ENCODE data around the gene RNF31.
"Not testable (repeated sequence)": the region's sequence is repeated elsewhere in the genome, so short reads cannot be mapped to it uniquely, and the experiment has no call there.

RNF31 gene

DNA sequence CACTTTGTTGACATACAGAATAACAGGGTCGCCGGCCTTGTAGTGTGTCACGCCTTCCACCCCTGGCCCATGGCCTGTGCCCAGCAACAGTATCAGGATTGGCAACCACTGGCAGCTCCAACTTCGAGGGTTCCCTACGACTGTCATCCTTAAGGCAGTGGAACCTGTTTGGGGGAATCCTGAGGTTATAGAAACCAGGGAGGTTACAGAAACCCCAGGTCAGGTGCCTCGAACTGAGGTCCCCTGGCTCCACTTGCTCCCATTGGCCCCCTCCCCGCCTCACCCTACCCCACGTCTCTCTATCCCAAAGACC, 47.5 kb downstream of the RNF31 start:
- Mint-ChIP-seq H3K4me3 (peak overlapping the region; percentile 98), H3K4me1 (peaks cover 64% of the 10 kb centered on the region), H3K27ac (peak overlapping the region; percentile 98), H3K9me3 (no peaks in the 10 kb centered on the region), H3K36me3 (peaks cover 49% of the 10 kb centered on the region), H3K27me3 (no peaks in the 10 kb centered on the region)
- CTCF ChIA-PET: interaction anchor here (1.0 to 2.7 kb wide), 3 partner anchors 20 to 139 kb away, joined by 5 to 8 read pairs (median 5); partner anchors contain the start of genes CIDEB and MDP1
- no peak for DNase-seq

DNA sequence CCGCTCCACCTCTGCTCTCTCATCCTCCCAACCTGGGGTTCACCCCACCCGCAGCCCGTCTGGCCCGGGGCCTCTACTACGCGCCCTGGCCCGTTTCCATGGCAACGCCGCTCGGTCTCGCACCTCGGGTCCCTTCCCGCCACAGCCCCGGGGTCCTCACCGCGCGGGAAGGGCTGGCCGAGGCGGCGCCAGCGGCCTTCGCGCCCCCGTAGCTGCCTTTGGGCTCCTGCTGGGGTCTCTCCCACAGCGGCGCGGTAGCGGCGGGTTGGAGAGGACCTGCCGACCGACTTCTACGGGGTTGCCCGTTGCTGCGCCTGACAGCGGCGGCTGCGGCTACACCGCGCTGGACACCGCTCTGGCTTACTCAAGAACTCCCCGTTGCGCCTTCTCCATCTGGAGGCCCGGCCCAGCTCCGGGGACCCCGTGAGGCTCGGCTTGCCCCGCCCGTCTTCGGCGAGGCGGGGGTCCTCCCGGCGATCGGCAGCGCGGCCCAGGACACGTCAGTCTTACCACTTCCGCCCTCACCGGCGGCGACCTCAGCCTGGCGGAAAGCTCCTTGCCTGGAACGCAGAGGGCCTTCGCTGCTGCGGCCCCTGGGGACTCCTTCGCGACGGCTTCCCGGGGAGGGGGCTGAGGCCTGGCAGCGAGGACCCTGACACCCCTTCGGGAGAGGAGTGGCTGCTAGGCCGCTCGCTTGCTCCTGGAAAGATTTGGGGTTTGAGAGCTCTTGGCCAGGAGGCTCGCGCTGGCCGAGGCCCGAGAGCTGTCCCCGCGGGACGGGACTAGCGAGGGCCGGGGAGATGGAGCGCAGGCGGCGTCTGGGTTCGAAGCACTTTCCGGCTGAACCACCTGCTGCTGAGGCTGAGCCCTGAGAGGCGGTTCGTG, 48.1 kb downstream of the RNF31 start, which contains the start of gene TM9SF1:
TSS of gene TM9SF1 (minus strand) at position 256 of the 885 bp plus-strand sequence. CDS start 422 bp downstream, outside the sequence.
- CTCF ChIA-PET: interaction anchor here (1.0 to 2.7 kb wide), 7 partner anchors 20 to 236 kb away, joined by 3 to 8 read pairs (median 5); partner anchors contain the start of genes CIDEB, IRF9, LTB4R2 and MDP1
- H3K36me3 Mint-ChIP-seq: peaks cover 52% of the 10 kb centered on the region
- peaks cover 58% of the 10 kb centered on the region for H3K4me1 Mint-ChIP-seq
- H3K27ac Mint-ChIP-seq: peak within 1 kb of the TSS; percentile 98
- H3K4me3 Mint-ChIP-seq: peak within 1 kb of the TSS; percentile 98
- H3K27me3 Mint-ChIP-seq: no peaks in the 10 kb centered on the region
- peak; percentile 94 for DNase-seq
- H3K9me3 Mint-ChIP-seq: no peaks in the 10 kb centered on the region

DNA sequence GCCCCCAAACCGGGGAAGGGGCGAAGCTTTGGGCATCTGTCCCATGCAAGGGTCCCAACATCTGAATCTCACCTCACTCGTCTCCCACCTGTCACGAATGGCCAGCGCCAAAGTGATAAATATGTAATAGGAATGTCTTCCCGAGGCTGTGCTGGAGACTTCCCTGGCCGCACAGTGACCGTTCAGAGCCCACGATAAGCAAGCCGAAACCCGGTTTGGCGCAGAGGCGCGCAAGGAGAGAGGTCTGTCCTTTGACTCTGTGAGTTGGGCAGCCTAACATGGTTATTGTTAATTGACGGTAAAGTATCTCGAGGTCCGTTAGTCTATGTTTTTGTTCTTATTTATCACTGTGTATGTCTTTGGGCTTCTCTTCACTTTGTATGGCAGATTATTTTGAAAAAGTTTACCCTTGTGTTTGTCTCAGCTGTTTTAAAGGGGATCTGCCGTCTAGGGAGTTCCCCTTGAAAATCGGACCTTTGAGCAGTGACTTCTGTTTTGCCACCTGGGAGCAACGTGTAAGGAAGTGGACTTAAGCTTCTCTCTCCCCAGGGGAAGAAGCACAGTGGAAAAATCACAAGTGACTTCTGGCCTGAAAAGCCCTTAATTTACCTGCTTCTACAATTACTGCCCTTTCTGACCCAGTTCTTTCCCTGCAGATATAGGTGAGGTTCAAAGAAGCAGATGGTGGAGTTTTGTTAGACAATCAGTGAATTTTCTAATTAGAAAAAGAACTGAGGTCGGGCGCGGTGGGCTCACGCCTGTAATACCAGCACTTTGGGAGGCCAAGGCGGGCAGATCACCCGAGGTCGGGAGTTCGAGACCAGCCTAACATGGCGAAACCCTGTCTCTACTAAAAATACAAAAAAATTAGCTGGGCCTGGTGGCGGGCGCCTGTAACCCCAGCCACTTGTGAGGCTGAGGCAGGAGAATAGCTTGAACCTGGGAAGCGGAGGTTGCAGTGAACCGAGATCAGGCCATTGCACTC, 49.1 kb downstream of the RNF31 start:
- H3K9me3 Mint-ChIP-seq: peaks cover 1% of the 10 kb centered on the region
- H3K36me3 Mint-ChIP-seq: peaks cover 55% of the 10 kb centered on the region
- no peaks in the 10 kb centered on the region for H3K27me3 Mint-ChIP-seq
- CTCF ChIA-PET: interaction anchor here (0.9 to 2.7 kb wide), 6 partner anchors 17 to 235 kb away, joined by 3 to 8 read pairs (median 4); partner anchors contain the start of genes CHMP4A, IRF9, LTB4R2 and MDP1
- peaks cover 55% of the 10 kb centered on the region for H3K4me1 Mint-ChIP-seq
- no peak for DNase-seq
- H3K27ac Mint-ChIP-seq: peak overlapping the region; percentile 98
- H3K4me3 Mint-ChIP-seq: peak overlapping the region; percentile 98

DNA sequence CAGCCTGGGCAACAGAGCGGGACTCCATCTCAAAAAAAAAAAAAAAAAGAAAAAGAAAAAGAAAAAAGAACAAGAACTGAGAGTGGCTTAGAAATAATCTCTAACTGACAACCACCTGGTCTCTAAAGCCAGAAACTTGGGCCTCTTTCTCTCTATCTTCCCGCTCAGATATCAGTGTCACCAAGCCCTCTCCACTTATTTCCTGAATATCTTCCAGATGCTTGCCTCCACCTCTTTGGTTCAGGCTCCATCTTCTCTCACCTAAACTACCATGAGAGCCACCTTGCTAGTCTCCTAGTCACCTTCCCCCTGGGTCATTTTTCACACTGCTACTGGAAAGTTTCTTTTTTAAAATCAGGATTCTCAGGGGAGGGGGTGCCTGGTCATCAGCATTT, 49.8 kb downstream of the RNF31 start:
- Mint-ChIP-seq H3K27me3 (no peaks in the 10 kb centered on the region), H3K9me3 (peaks cover 6% of the 10 kb centered on the region), H3K27ac (no peak overlapping the region), H3K36me3 (peaks cover 54% of the 10 kb centered on the region), H3K4me3 (peak overlapping the region; percentile 98), H3K4me1 (peaks cover 51% of the 10 kb centered on the region)
- CTCF ChIA-PET: interaction anchor here (1.4 to 2.7 kb wide), 2 partner anchors 18 to 113 kb away, joined by 3 to 8 read pairs; partner anchors contain the start of genes LTB4R2 and MDP1
- no peak for DNase-seq

DNA sequence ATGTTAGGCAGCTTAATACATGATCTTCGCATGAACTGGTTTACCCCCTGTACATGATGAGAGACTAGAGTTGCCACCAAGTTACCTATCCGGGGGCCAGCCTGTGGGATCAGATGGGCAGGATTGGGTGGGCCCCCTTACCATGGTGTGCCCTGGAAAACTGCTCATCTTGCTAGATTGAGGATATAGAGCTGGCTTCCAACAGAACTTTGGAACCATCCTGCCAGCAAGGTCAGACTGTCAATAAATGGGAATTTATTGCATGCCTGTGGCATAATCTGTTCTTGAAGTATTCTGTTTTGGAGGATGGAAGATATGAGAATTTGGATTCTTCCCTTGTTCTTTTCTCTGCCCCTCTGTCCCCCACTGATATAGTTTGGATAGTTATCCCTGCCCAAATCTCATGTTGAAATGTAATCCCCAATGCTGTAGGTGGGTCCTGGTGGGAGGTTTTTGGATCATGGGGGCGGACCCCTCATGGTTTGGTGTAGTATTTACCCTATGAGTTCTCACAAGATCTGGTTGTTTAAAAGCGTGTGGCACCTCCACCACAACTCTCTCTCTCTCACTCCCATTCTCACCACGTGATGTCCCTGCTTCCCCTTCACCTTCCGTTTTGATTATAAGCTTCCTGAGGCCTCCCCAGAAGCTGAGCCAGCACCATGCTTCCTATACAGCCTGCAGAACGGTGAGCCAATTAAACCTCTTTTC, 51.7 kb downstream of the RNF31 start:
- DNase-seq: no peak
- Mint-ChIP-seq H3K27me3 (no peaks in the 10 kb centered on the region), H3K4me3 (no peak overlapping the region), H3K27ac (no peak overlapping the region), H3K36me3 (peaks cover 58% of the 10 kb centered on the region), H3K9me3 (peaks cover 17% of the 10 kb centered on the region), H3K4me1 (peaks cover 38% of the 10 kb centered on the region)
- CTCF ChIA-PET: interaction anchor here (0.6 kb wide), 2 partner anchors 17 to 41 kb away, joined by 3 to 5 read pairs; partner anchors contain the start of gene MDP1

DNA sequence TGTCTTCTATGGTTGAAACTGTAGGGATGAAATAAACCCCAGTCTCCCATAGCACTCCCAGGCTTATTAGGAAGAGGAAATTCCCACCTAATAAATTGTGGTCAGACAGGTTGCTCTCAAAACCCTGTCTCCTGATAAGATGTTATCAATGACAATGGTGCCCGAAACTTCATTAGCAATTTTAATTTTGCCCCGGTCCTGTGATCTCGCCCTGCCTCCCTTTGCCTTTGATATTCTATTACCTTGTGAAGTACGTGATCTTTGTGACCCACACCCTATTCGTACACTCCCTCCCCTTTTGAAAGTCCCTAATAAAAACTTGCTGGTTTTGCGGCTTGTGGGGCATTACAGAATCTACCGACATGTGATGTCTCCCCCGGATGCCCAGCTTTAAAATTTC, 55.2 kb downstream of the RNF31 start:
- CTCF ChIA-PET: interaction anchor here (1.2 to 1.3 kb wide), 2 partner anchors 94 to 106 kb away, joined by 4 read pairs; partner anchors contain the start of gene CIDEB
- peaks cover 79% of the 10 kb centered on the region for H3K36me3 Mint-ChIP-seq

DNA sequence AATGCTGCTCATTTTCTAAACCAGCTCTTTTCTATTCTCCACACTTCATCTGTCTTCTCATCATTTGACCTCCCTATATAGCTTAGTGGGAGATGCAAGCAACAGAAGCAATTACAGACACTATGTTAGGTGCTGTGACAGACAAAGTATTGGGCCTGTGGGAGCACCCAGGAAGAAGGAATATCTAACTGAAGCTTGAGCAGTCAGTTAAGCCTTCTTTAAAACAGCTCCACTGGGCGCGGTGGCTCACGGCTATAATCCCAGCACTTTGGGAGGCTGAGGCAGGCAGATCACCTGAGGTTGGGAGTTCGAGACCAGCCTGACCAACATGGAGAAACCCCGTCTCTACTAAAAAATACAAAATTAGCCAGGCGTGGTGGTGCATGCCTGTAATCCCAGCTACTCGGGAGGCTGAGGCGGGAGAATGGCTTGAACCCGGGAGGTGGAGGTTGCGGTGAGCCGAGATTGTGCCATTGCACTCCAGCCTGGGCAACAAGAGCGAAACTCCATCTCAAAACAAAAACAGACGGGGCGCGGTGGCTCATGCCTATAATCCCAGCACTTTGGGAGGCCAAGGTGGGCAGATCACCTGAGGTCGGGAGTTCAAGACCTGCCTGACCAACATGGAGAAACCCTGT, 56.1 kb downstream of the RNF31 start:
- not testable (repeated sequence) for DNase-seq, H3K4me3 Mint-ChIP-seq, H3K27me3 Mint-ChIP-seq, H3K27ac Mint-ChIP-seq
- Mint-ChIP-seq H3K4me1 (peaks cover 27% of the 10 kb centered on the region), H3K9me3 (peaks cover 17% of the 10 kb centered on the region), H3K36me3 (peaks cover 85% of the 10 kb centered on the region)
- CTCF ChIA-PET: interaction anchor here (1.2 to 1.3 kb wide), 2 partner anchors 94 to 105 kb away, joined by 4 read pairs; partner anchors contain the start of gene CIDEB

More for the DNA sequence above, 55.2 kb downstream of the RNF31 start:
- Mint-ChIP-seq H3K9me3 (peaks cover 17% of the 10 kb centered on the region), H3K4me1 (peaks cover 24% of the 10 kb centered on the region)
- not testable (repeated sequence) for H3K27me3 Mint-ChIP-seq, H3K27ac Mint-ChIP-seq, H3K4me3 Mint-ChIP-seq, DNase-seq

DNA sequence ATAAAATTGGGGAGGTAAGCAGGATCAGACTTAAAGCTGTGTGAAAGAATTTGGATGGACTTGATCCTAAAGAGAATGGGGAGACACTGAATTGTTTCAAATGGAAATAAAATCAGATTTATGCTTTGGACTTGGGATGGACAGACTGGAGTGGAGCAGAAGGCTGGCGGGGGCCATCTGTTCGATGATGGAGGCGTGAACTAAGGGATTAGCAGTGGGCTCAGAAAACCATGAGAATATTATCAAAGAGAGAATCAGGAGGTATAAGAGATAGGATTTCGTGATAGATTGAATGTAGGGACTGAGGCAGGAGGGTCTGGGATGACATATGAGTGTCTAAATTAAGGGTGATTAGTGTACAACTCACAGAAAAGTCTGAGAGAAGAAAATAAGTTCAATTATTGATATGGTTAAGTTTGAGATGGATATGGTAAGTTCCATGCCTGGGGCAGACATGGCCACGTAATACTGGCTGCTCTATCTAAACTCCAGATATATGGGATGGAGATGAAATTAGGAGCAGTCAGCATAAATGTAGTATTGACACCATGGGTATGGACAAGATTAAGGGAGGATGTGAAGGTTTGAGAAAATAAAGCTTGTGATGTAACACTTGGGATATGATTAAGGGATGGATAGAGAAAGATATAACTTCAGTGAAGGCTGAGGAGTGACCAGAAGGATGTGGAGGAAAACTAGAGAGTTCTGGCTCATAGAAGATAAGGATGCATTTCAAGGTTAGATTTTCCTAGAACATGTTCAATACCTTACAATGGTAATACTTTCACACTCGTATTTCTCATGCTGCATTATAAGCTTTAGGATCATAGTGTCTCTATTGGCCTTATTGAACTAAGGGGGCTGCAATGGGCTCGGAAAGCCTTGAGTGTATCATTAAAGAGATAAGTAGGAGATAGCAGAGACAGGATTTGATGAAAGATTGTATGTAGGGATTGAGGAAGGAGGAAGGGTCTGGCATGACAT, 57.2 kb downstream of the RNF31 start:
- DNase-seq: no peak
- H3K27ac Mint-ChIP-seq: no peak overlapping the region
- CTCF ChIA-PET: no interaction called here
- H3K27me3 Mint-ChIP-seq: no peaks in the 10 kb centered on the region
- H3K4me1 Mint-ChIP-seq: peaks cover 18% of the 10 kb centered on the region
- H3K4me3 Mint-ChIP-seq: no peak overlapping the region
- H3K9me3 Mint-ChIP-seq: peaks cover 17% of the 10 kb centered on the region
- peaks cover 82% of the 10 kb centered on the region for H3K36me3 Mint-ChIP-seq

DNA sequence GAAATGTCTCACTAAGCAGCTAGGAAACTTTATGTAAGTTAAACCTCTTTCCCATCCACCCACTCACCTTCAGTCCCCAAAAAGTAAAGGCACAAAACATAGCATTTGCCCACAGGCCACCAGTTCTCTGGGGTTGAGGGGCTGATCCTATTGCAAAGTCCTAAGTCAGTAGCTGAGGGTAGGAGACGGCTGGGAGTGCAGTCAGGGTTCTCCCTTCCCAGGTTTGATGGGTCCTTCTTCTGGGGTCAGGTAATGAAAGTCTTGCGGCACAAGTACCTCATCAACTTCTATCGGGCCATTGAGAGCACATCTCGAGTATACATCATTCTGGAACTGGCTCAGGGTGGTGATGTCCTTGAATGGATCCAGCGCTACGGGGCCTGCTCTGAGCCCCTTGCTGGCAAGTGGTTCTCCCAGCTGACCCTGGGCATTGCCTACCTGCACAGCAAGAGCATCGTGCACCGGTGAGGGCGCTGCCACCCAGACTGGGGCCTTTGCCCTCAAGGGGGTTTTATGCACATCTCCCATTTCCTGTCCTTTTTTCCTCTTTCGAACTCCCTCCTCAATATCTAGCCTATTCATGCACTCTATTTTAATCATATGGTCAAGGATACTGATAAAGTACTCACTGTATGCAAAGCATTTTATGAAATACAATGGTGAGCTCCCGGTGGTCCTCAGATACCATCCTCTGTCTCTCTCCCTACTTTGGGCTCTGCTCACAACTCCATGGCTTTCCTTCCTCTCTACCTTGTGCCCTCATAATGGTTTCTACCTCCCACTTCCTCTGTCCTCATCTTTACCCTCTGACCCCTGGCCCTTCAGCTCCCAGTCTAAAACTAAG, 59.2 kb downstream of the RNF31 start:
- Mint-ChIP-seq H3K27ac (no peak overlapping the region), H3K9me3 (peaks cover 15% of the 10 kb centered on the region), H3K27me3 (no peaks in the 10 kb centered on the region), H3K4me3 (no peak overlapping the region), H3K36me3 (peaks cover 85% of the 10 kb centered on the region), H3K4me1 (peaks cover 28% of the 10 kb centered on the region)
- no peak for DNase-seq
- CTCF ChIA-PET: interaction anchor here (1.1 to 1.2 kb wide), 2 partner anchors 9 to 101 kb away, joined by 3 read pairs; partner anchors contain the start of genes CIDEB and MDP1

DNA sequence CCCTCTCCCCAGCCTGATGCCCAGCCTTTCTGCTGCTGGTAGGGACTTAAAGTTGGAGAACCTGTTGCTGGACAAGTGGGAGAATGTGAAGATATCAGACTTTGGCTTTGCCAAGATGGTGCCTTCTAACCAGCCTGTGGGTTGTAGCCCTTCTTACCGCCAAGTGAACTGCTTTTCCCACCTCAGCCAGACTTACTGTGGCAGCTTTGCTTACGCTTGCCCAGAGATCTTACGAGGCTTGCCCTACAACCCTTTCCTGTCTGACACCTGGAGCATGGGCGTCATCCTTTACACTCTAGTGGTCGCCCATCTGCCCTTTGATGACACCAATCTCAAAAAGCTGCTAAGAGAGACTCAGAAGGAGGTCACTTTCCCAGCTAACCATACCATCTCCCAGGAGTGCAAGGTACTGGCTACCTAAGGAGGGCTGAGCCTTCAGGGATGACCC, 59.8 kb downstream of the RNF31 start:
- no peak overlapping the region for H3K4me3 Mint-ChIP-seq
- no peaks in the 10 kb centered on the region for H3K27me3 Mint-ChIP-seq
- peaks cover 10% of the 10 kb centered on the region for H3K9me3 Mint-ChIP-seq
- CTCF ChIA-PET: interaction anchor here (1.1 to 1.3 kb wide), 3 partner anchors 8 to 101 kb away, joined by 3 read pairs; partner anchors contain the start of genes CIDEB and MDP1
- H3K27ac Mint-ChIP-seq: peak overlapping the region; percentile 58
- H3K4me1 Mint-ChIP-seq: peaks cover 34% of the 10 kb centered on the region
- H3K36me3 Mint-ChIP-seq: peaks cover 83% of the 10 kb centered on the region
- DNase-seq: no peak

DNA sequence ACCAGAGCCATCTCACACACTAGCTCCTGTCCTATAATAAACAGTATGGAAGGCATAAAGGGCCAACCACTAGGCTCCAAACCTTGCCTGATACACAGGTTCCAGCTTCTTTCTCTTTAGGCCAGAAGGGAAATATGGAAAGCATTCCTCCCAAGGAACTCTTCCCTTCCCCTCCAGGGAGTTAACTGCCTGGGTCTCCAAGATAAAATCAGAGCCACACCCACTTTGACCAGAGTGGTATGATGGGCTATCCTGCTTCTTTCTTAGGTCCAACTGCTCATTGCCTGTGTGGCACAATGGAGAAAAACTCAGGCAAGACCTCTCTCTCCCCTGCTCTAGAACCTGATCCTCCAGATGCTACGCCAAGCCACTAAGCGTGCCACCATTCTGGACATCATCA, 60.3 kb downstream of the RNF31 start:
- peaks cover 6% of the 10 kb centered on the region for H3K9me3 Mint-ChIP-seq
- CTCF ChIA-PET: interaction anchor here (1.1 to 1.3 kb wide), 2 partner anchors 12 to 100 kb away, joined by 3 read pairs; partner anchors contain the start of gene CIDEB
- H3K4me1 Mint-ChIP-seq: peaks cover 38% of the 10 kb centered on the region
- no peak overlapping the region for H3K27ac Mint-ChIP-seq
- no peaks in the 10 kb centered on the region for H3K27me3 Mint-ChIP-seq
- H3K36me3 Mint-ChIP-seq: peaks cover 80% of the 10 kb centered on the region
- H3K4me3 Mint-ChIP-seq: no peak overlapping the region
- no peak for DNase-seq

Data from activated naive CD4-positive, alpha-beta T cell treated with anti-CD3 and anti-CD28 coated beads, Interleukin-2, amount 10 ng/mL, durations not matched to agents 7 days and 5 days (primary cell).